Esophagus squamous epithelium (tissue), 5 donors: ENCODE measurements around the gene CES2. TPM values are rescaled to one million over a fixed set of nuclear protein-coding genes. Genes with fewer than 3 reads are reported as not detected.

ENCODE experiments used
- DNase-seq: peaks from one replicate; lab custom pipeline; 2025; lab: John Stamatoyannopoulos, UW
- H3K27ac ChIP-seq, 4 donors: fragments of 200-600 bp; sonication (generic); one replicate each; pipeline ENCODE4 v1.5.1; 2016 to 2019; ENCODE audit warnings: mild to moderate bottlenecking in 1 of 4
- H3K27me3 ChIP-seq, 4 donors: fragments of 200-600 bp; sonication (generic); 1 replicate in 3 of 4; 2 replicates in 1 of 4; pipeline versions ENCODE4 v1.5.1 to v1.6.0; 2017 to 2021; ENCODE audit warnings: antibody characterized with exemption in 1 of 4
- H3K36me3 ChIP-seq, 3 donors: fragments of 200-600 bp; sonication (generic); one replicate each; pipeline ENCODE4 v1.5.1; 2016 to 2019
- H3K4me1 ChIP-seq, 3 donors: fragments of 200-600 bp; sonication (generic); one replicate each; pipeline ENCODE4 v1.5.1; 2017 to 2019
- H3K4me3 ChIP-seq, 4 donors: fragments of 200-600 bp; sonication (generic); 1 replicate in 3 of 4; 2 replicates in 1 of 4; pipeline ENCODE4 v1.5.1; 2016 to 2019; ENCODE audit warnings: mild to moderate bottlenecking in 2 of 4, moderate library complexity in 1 of 4
- H3K9me3 ChIP-seq, 3 donors: fragments of 200-600 bp; sonication (generic); one replicate each; pipeline ENCODE4 v1.5.1; 2016 to 2019
- CTCF ChIP-seq, 6 experiments: fragments of 450-650 bp in 4 of 6; fragments of 200-600 bp in 2 of 6; sonication (generic) in 2 of 6; IDR thresholded peaks; one replicate each; pipeline ENCODE4 v1.5.1; 2016 to 2019; ENCODE audit warnings: antibody characterized with exemption in 6 of 6, mild to moderate bottlenecking in 4 of 6, moderate library complexity in 4 of 6
- POLR2A ChIP-seq, 4 donors: fragments of 450-650 bp; IDR thresholded peaks; one replicate each; pipeline ENCODE4 v1.6.1; 2017; ENCODE audit warnings: antibody characterized with exemption in 4 of 4, mild to moderate bottlenecking in 4 of 4, moderate library complexity in 3 of 4
- WGBS, 2 donors: methylation state at CpG; one replicate each; pipeline ENCODE4 v1.1.5; 2018; 5-methylcytosine and 5-hydroxymethylcytosine counted together
- intact Hi-C: fragments of 100-400 bp; cut with DNase I; formaldehyde crosslinking; loops from one replicate; pipeline ENCODE4 v1.15.0; 2022
- total RNA-seq, 4 donors: library from RNA; depleted of rRNA; stranded (reverse); fragments of >200 nt; gene quantifications; one replicate each; pipeline ENCODE4 v1.1.0, GENCODE V29; 2016
- donor health status: DM: yes; HTN: yes; CAD: no.

Gene CES2
- total RNA-seq, 4 donors from 2014 or later, result 120 to 250 (median 170) TPM

- no peak for DNase-seq
- Histone ChIP-seq H3K9me3 (no peaks in the 10 kb centered on the region), H3K36me3 (no peaks in the 10 kb centered on the region), H3K4me1 (peaks cover 14 to 45% (median 26%) of the 10 kb centered on the region in 3 donors), H3K27ac (peak overlapping the region in 1 of 4 donors; percentile 31), H3K27me3 (peaks cover 0 to 14% (median 0%) of the 10 kb centered on the region in 4 donors), H3K4me3 (no peak overlapping the region)
- intact Hi-C loops, result no loop called here
- TF ChIP-seq CTCF (IDR thresholded peaks at IDR 0.05) (no peak), POLR2A (IDR thresholded peaks at IDR 0.05) (no peak)
- 20 to 51% methylated on average over 5 of the region's 5 CpGs for WGBS, 2 donors
These were observed 24.4 kb downstream of the CES2 start for GRCh38 chr16:66959704-66960161.

- Histone ChIP-seq H3K4me3 (no peak overlapping the region), H3K36me3 (no peaks in the 10 kb centered on the region), H3K27me3 (peaks cover 0 to 19% (median 0%) of the 10 kb centered on the region in 4 donors), H3K27ac (peak overlapping the region in 1 of 4 donors; percentile 31), H3K9me3 (no peaks in the 10 kb centered on the region), H3K4me1 (peaks cover 14 to 45% (median 26%) of the 10 kb centered on the region in 3 donors)
- TF ChIP-seq POLR2A (IDR thresholded peaks at IDR 0.05) (no peak), CTCF (IDR thresholded peaks at IDR 0.05) (no peak)
- DNase-seq, result no peak
- intact Hi-C loops, result no loop called here
- WGBS, 2 donors, result 76 to 79% methylated on average over 1 of the region's 1 CpG
These were observed 25.0 kb downstream of the CES2 start for GRCh38 chr16:66960270-66960669.

- DNase-seq, result no peak
- no peak within 1 kb of the TSS for H3K4me3 ChIP-seq
- peak; percentile 65 to 83 (median 70) for TF ChIP-seq CTCF (IDR thresholded peaks at IDR 0.05)
- no peak for TF ChIP-seq POLR2A (IDR thresholded peaks at IDR 0.05)
- peak within 1 kb of the TSS; percentile 49 to 70 (median 62) for H3K27ac ChIP-seq
- intact Hi-C loops, result no loop called here
- peaks cover 14 to 45% (median 26%) of the 10 kb centered on the region in 3 donors for H3K4me1 ChIP-seq
- H3K9me3 ChIP-seq, result no peaks in the 10 kb centered on the region
- no peaks in the 10 kb centered on the region for H3K36me3 ChIP-seq
- peaks cover 0 to 21% (median 0%) of the 10 kb centered on the region in 4 donors for H3K27me3 ChIP-seq
- WGBS, 2 donors, result 81 to 88% methylated on average over 10 to 11 of the region's 16 CpGs
These were observed 25.9 kb downstream of the CES2 start, which contains the start of gene CES3 for GRCh38 chr16:66961065-66961744. CES3 (plus strand) TSS chr16:66961266; CDS start chr16:66961308, 42 bp downstream.

DNA sequence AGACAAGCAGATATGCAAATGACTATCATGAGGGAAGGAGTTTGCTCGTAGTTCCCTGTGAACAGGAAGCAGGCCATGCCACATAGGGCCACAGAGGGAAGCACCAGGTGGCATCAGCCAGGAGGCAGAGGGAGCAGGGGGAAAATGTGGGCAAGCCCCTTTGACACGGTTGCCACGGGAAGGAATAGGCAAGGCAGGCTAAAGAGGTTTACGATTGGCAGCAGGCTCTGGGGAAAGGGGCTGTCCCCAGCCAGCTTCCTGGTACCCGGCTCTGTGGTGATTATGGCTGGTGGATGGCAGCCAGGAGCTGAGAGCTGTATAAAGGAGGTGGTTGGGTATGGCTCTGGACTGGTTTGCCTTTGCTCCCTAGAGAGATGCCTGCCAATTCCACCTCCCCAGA, 26.6 kb downstream of the CES2 start:
- Histone ChIP-seq H3K9me3 (no peaks in the 10 kb centered on the region), H3K27ac (peak overlapping the region; percentile 49 to 70 (median 62)), H3K27me3 (peaks cover 0 to 21% (median 0%) of the 10 kb centered on the region in 4 donors), H3K36me3 (no peaks in the 10 kb centered on the region), H3K4me1 (peaks cover 14 to 45% (median 26%) of the 10 kb centered on the region in 3 donors), H3K4me3 (no peak overlapping the region)
- WGBS, 2 donors, result 5 to 18% methylated on average over 3 to 5 of the region's 5 CpGs
- TF ChIP-seq POLR2A (IDR thresholded peaks at IDR 0.05), result no peak
- intact Hi-C loops, result no loop called here
- no peak for DNase-seq

DNA sequence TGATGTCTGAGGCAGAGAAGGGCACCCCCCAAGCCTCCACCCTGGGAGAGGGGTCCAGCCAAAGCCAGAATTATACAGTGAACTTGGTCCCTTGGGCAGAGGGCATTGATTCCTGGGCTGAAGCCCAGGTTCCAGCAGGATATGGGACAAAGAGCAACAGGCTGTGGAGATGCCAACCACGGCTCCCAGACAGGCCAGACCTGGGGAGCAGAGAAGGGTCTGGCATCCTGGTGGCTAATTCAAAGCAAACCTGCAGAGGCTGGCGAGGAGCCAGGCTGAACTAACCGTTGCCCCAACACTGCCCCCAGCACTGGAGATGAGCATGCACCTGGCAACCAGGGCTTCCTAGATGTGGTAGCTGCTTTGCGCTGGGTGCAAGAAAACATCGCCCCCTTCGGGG, 28.7 kb downstream of the CES2 start:
- Histone ChIP-seq H3K27me3 (peaks cover 0 to 21% (median 0%) of the 10 kb centered on the region in 4 donors), H3K9me3 (no peaks in the 10 kb centered on the region), H3K27ac (no peak overlapping the region), H3K4me1 (peaks cover 14 to 52% (median 26%) of the 10 kb centered on the region in 3 donors), H3K36me3 (no peaks in the 10 kb centered on the region), H3K4me3 (no peak overlapping the region)
- 38% methylated on average over 4 of the region's 6 CpGs; no CpG with 5 or more reads in 1 of the 2 donors for WGBS, 2 donors
- no peak for DNase-seq
- intact Hi-C loops, result no loop called here
- TF ChIP-seq CTCF (IDR thresholded peaks at IDR 0.05) (no peak), POLR2A (IDR thresholded peaks at IDR 0.05) (no peak)
